GM13977 (cell line): Measurements from ENCODE around the gene IMPG2.

Experiments
- DNase-seq: peaks from one replicate; pipeline ENCODE4 v3.0.0; 2012; ENCODE audit warnings: low spot score
- in situ Hi-C: fragments of 300-500 bp; cut with MboI; formaldehyde crosslinking; loops from one replicate; pipeline ENCODE4 v1.12.0; 2022; ENCODE audit warnings: low sequenced_read_pairs, low pct_unique_long_range_greater_than_20kb, mixed read lengths, inconsistent platforms; ENCODE audit not compliant: unreplicated experiment
- TF ChIP-seq, protein P1 (sequence below): IDR thresholded peaks from 2 replicates; pipeline ENCODE4 v1.5.1; 2012; ENCODE audit warnings: mild to moderate bottlenecking, control low read depth; ENCODE audit not compliant: insufficient read depth; ENCODE audit errors: extremely low read depth, missing control alignments

Gene IMPG2

DNA sequence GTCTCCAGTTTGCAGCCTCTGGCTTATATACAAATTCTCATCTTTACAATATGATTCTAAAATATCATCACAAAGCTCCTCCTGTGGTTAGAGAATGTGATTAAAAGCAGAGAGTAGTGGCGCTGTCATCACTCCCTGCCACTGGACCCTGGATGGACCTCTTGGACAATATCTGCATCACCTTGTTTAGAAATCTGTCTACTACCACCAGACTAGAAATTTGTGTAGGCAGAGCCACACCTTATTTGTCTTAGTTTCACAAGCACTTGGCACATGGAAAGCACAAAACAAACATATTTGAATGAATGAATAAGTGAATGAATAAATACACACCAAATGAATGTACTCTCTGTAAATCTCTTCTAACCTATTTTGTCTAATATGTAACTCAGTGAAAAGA lies 68.1 kb downstream of the IMPG2 start:
- in situ Hi-C loops, result no loop called here
- TF ChIP-seq, protein P1, sequence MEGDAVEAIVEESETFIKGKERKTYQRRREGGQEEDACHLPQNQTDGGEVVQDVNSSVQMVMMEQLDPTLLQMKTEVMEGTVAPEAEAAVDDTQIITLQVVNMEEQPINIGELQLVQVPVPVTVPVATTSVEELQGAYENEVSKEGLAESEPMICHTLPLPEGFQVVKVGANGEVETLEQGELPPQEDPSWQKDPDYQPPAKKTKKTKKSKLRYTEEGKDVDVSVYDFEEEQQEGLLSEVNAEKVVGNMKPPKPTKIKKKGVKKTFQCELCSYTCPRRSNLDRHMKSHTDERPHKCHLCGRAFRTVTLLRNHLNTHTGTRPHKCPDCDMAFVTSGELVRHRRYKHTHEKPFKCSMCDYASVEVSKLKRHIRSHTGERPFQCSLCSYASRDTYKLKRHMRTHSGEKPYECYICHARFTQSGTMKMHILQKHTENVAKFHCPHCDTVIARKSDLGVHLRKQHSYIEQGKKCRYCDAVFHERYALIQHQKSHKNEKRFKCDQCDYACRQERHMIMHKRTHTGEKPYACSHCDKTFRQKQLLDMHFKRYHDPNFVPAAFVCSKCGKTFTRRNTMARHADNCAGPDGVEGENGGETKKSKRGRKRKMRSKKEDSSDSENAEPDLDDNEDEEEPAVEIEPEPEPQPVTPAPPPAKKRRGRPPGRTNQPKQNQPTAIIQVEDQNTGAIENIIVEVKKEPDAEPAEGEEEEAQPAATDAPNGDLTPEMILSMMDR, result no peak
- DNase-seq, result no peak

DNA sequence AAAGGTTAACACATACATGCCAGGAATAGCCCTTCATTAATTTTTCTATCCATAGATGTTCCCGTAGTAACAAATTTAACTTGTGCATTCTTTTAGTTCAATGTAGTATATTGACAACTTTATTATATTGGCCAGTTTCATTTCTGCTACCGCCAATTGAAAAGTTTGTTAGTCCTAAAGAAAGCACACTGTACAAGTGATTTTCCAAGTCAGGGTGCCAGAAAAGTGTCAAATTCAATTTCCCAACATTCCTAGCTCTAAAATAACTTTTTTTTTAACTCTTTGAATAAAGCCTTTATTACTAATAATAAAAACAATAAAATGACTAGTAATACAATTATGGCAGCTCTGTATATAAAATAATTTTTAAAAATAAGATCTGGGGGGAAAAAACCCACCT lies 68.9 kb downstream of the IMPG2 start:
- TF ChIP-seq, protein P1, result no peak
- in situ Hi-C loops, result no loop called here
- no peak for DNase-seq

DNA sequence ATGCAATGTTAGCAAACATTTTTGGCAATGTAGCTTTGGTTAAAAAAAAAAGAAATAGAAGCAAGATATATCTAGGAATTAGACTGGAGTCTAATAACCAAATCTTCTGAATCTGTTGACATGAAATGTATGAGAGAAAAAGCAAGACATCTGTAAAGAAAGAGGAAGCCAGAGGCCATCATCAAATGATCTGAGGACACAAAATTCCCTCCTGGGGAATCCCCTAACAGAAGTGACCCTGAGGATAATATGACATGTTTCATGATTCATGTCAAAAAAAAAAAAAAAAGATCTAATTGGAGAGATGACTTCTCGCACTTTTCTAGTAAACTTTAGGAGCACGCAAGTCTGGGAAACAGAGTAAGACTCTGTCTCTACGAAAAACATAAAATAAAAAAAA lies 70.9 kb downstream of the IMPG2 start:
- TF ChIP-seq, protein P1, result no peak
- in situ Hi-C loops, result no loop called here
- no peak for DNase-seq

DNA sequence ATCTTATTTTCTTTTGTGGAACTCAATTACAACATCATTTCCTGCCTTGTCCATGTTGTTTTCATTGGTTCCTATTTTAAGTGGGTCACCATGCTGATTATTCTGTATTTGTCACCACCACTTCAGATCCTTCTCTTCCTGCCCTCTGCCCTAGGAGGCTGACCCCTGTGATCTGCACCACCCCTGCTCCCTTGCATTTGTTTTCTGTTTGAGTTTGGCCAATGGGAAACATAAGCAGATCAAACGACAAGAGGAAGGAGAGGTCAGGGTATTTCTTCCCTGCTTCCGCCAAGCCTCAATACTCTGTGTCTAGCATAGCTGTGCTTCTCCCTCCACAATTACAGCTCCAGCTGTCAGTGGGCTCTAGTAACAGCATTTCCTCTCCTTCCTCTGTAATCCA lies 71.6 kb downstream of the IMPG2 start:
- DNase-seq, result no peak
- in situ Hi-C loops, result no loop called here
- TF ChIP-seq, protein P1, result no peak

DNA sequence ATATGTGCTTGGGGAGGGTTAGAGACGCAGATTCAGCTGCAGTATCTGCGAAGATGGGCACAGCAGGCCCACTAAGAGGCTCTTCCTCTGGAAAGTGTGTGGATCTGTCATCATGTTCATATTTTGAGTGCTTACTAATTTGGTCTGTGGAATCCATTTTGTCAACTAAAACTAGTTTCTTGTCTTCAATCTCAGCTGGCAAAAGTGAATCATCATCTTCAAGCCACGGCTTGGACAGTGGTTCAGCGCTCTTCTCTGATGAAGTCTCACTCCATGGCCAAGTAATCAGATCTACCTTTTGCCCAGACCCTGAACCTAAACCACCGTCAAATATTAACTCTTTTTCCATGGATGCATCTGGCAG lies 76.2 kb downstream of the IMPG2 start:
- no peak for DNase-seq
- TF ChIP-seq, protein P1, result no peak
- in situ Hi-C loops, result no loop called here

DNA sequence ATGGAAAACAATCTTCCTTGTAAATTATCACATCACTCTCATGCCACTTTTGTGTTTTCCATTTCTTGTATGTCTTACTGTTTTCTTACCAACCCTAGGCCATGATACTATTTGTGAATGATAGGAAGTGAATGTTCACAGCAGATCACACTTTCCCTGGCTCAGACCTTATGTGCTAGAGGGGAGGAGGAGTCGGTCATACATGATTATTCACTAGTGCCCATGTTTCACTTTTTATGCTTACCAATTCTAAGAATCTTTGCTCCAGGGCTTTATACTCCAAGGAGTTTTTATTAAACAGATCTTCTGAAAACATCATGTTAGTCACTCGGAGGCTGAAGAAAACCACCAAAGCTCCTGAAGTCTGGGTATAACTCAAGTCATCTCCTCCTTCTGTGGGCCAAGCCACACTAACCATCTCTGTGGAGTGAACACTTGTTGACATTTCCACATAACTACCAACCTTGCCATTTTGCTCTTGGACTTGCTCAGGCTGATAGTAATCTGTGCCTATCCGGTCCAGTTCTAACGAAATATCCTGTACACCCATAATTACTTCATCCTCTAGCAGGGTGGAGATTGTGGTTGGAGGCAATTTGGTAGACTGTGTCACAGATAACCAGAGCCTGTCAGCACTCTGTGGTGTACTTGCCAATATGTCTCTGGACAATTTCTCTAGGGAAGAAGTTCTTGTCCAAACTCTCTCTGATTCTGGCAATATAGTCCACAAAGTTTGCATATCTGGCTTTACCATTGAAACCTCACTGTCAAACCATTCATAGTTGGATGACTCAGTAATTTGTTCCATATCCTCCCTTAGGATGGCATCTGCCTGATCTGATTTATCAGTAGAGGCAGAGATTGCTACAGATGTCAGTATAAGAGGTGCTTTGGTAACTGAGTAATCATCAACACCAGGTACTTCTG lies 76.8 kb downstream of the IMPG2 start:
- DNase-seq, result no peak
- TF ChIP-seq, protein P1, result no peak
- in situ Hi-C loops, result no loop called here
